IgD-negative memory B cell (primary cell): ENCODE measurements around the gene MAPKAP1. TPM values are rescaled to one million over a fixed set of nuclear protein-coding genes. Genes with fewer than 3 reads are reported as not detected.
A peak's percentile ranks its signal among the peaks of the same experiment; 100 is the strongest.

Experiments used
- H3K27ac Mint-ChIP-seq, 3 donors: one replicate each; pipeline ENCODE4 v1.8.0; 2020 to 2022; ENCODE audit warnings: mild to moderate bottlenecking in 3 of 3, mixed read lengths in 3 of 3, moderate library complexity in 1 of 3
- H3K27me3 Mint-ChIP-seq: one replicate; pipeline ENCODE4 v1.8.0; 2021; ENCODE audit warnings: mixed read lengths
- H3K36me3 Mint-ChIP-seq: one replicate; pipeline ENCODE4 v1.8.0; 2020; ENCODE audit warnings: mild to moderate bottlenecking, mixed read lengths
- H3K4me1 Mint-ChIP-seq, 3 donors: one replicate each; pipeline ENCODE4 v1.8.0; 2020 to 2022; ENCODE audit warnings: mixed read lengths in 3 of 3, mild to moderate bottlenecking in 1 of 3
- H3K4me3 Mint-ChIP-seq, 4 donors: one replicate each; pipeline ENCODE4 v1.8.0; 2020 to 2022; ENCODE audit warnings: mild to moderate bottlenecking in 4 of 4, mixed read lengths in 4 of 4, moderate library complexity in 3 of 4
- H3K9me3 Mint-ChIP-seq, 3 donors: one replicate each; pipeline ENCODE4 v1.8.0; 2020 to 2021; ENCODE audit warnings: mixed read lengths in 3 of 3, mild to moderate bottlenecking in 1 of 3
- polyA plus RNA-seq: library from polyadenylated mRNA; unstranded; fragments of 300-500 nt; fragmentation: Illumina TruSeq; gene quantifications from one replicate; pipeline ENCODE4 v1.2.3, GENCODE V29; 2021

MAPKAP1 gene
- polyA plus RNA-seq, 1 donor from 2014 or later, result 74.7 TPM

DNA sequence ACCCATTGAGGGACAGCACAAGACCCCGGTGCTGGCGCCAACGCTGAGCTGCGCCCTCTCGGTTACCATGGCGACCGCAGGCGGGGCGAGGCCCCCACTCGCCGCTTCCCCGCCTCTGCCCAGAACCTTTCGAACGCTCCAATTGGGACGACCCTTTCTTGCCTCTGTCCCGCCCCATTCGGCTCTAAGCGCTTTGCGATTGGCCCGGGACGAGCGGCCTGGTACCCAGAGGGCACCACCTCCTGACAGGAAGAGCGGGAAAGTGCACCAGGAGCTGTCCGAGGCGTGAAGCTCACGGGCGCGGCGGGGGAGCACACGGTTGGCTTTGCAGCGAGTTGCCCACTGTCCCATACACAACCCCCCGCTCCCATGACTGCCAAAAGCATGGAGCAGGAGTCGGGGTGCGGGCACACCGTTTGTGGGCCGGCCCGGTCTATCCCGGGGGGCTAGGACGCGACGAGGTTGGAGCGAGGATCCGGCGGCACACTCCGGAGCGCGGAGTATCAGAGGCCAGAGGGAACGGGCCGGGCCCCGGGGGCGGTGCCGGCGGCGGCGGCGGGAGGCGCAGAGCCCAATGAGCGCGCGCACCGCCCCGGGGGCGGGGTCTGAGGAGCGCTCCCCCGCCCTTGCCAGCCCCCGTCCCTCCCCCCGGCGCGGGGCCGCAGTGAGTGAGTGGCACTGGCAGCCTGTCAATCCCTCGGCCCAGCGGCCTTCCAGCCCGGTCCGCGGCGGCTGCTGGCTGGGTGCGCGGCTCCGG is 39.2 kb upstream of the MAPKAP1 start:
- H3K4me1 Mint-ChIP-seq, result peaks cover 11 to 25% (median 20%) of the 10 kb centered on the region in 3 donors
- H3K36me3 Mint-ChIP-seq, result peaks cover 3% of the 10 kb centered on the region
- no peaks in the 10 kb centered on the region for H3K27me3 Mint-ChIP-seq
- peak overlapping the region; percentile 95 to 100 (median 99) for H3K4me3 Mint-ChIP-seq
- H3K27ac Mint-ChIP-seq, result peak overlapping the region; percentile 94 to 100 (median 99)
- no peaks in the 10 kb centered on the region for H3K9me3 Mint-ChIP-seq

DNA sequence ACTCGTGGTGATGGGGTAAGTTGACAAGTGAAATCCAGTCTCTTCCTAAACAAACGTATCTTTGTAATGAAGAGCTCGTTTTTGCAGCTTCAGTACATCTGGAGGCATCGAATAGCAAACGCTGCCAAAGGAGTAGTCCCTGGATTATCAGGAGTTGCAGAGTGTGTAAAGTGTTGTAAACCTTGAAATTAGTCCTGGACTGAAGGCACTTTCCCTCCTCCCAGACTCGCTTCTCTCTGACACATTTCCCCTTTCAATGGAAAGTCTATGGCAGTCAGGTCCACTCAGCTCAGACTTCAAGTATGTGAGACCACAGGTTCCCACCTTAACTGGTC is 38.6 kb upstream of the MAPKAP1 start:
- Mint-ChIP-seq H3K9me3 (no peaks in the 10 kb centered on the region), H3K36me3 (peaks cover 3% of the 10 kb centered on the region), H3K27ac (peak overlapping the region; percentile 94 to 100 (median 99)), H3K4me1 (peaks cover 11 to 23% (median 18%) of the 10 kb centered on the region in 3 donors), H3K4me3 (peak overlapping the region; percentile 95 to 100 (median 99)), H3K27me3 (no peaks in the 10 kb centered on the region)

DNA sequence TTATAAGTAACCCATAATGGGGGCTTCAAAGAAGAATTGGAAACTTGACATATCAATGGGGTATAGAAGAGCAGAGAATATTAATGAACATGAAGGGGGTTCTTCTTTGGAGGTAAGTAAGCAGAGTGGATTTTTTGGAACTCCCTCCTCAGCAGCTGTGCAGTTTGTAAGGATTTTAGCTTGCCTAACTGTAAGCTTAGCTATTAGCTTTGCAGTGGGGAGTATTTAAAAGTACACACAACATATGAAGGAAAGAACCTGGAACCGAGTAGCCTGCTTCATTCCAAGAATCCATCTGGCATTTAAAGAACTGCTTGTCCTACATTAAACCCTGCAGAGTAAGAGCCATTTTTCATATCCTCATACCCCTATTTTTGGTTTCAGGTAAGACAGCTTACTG is 38.0 kb upstream of the MAPKAP1 start:
- no peaks in the 10 kb centered on the region for H3K27me3 Mint-ChIP-seq
- peak overlapping the region in 3 of 4 donors; percentile 95 to 99 (median 99) for H3K4me3 Mint-ChIP-seq
- peak overlapping the region in 2 of 3 donors; percentile 17 to 100 for H3K27ac Mint-ChIP-seq
- peaks cover 2% of the 10 kb centered on the region for H3K36me3 Mint-ChIP-seq
- no peaks in the 10 kb centered on the region for H3K9me3 Mint-ChIP-seq
- peaks cover 11 to 20% (median 16%) of the 10 kb centered on the region in 3 donors for H3K4me1 Mint-ChIP-seq

GRCh38 chr9:125744616-125745015 is 37.6 kb upstream of the MAPKAP1 start:
- peaks cover 2% of the 10 kb centered on the region for H3K36me3 Mint-ChIP-seq

GRCh38 chr9:125743682-125744428 is 36.8 kb upstream of the MAPKAP1 start:
- Mint-ChIP-seq H3K27ac (peak overlapping the region in 1 of 3 donors; percentile 40), H3K9me3 (no peaks in the 10 kb centered on the region), H3K4me1 (peaks cover 4 to 12% (median 11%) of the 10 kb centered on the region in 3 donors), H3K36me3 (peaks cover 2% of the 10 kb centered on the region), H3K27me3 (no peaks in the 10 kb centered on the region), H3K4me3 (peak overlapping the region in 1 of 4 donors; percentile 60)

More at GRCh38 chr9:125744616-125745015, 37.6 kb upstream of the MAPKAP1 start:
- H3K27ac Mint-ChIP-seq, result peak overlapping the region in 1 of 3 donors; percentile 100
- peak overlapping the region in 1 of 4 donors; percentile 99 for H3K4me3 Mint-ChIP-seq
- H3K9me3 Mint-ChIP-seq, result no peaks in the 10 kb centered on the region
- H3K4me1 Mint-ChIP-seq, result peaks cover 11 to 20% (median 16%) of the 10 kb centered on the region in 3 donors
- H3K27me3 Mint-ChIP-seq, result no peaks in the 10 kb centered on the region

DNA sequence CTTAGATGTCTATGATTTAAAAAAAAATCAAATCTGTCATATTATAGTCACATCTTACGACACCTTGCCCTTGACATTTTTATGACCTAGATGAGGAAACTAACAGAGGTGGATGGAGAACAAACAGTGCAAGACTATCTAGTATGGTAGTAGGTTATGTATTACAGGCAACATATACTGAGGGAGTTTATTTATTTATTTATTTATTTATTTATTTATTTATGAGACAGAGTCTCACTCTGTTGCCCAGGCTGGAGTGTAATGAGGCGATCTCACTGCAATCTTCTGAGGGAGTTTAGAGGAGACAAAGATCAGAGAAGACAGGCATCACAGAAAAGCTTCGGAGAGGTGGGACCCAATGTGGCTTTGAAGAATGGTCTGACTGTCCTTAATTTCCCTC is 35.6 kb upstream of the MAPKAP1 start:
- peaks cover 0 to 6% (median 6%) of the 10 kb centered on the region in 3 donors for H3K4me1 Mint-ChIP-seq
- H3K27me3 Mint-ChIP-seq, result peaks cover 1% of the 10 kb centered on the region
- no peak overlapping the region for H3K27ac Mint-ChIP-seq
- peaks cover 2% of the 10 kb centered on the region for H3K36me3 Mint-ChIP-seq
- H3K4me3 Mint-ChIP-seq, result no peak overlapping the region
- no peaks in the 10 kb centered on the region for H3K9me3 Mint-ChIP-seq

DNA sequence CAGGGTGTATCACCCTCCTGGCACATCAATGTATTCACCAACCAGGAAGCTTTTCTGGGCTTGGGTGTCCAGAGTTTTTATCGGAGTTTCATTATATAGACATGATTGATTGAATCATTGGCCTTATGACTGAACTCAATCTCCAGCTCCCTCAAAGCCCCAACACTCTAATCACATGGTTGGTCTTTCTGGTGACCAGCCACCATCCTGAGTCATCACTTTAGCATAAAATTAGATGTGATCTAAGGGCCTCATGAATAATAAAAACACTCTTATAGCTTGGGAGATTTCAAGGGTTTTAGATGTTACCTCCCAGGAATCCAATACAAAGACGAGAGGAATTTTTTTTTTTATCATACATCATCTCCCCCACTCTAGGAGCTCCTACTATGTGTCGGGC is 32.4 kb upstream of the MAPKAP1 start:
- no peaks in the 10 kb centered on the region for H3K36me3 Mint-ChIP-seq
- peaks cover 1% of the 10 kb centered on the region for H3K27me3 Mint-ChIP-seq
- no peaks in the 10 kb centered on the region for H3K4me1 Mint-ChIP-seq
- H3K4me3 Mint-ChIP-seq, result no peak overlapping the region
- H3K27ac Mint-ChIP-seq, result no peak overlapping the region
- no peaks in the 10 kb centered on the region for H3K9me3 Mint-ChIP-seq

GRCh38 chr9:125732562-125732961 is 25.6 kb upstream of the MAPKAP1 start:
- no peak overlapping the region for H3K27ac Mint-ChIP-seq
- H3K27me3 Mint-ChIP-seq, result peaks cover 3% of the 10 kb centered on the region

GRCh38 chr9:125730168-125730567 is 23.2 kb upstream of the MAPKAP1 start:
- Mint-ChIP-seq H3K4me3 (no peak overlapping the region), H3K36me3 (no peaks in the 10 kb centered on the region), H3K27ac (no peak overlapping the region), H3K27me3 (peaks cover 3% of the 10 kb centered on the region), H3K9me3 (peaks cover 0 to 2% (median 0%) of the 10 kb centered on the region in 3 donors), H3K4me1 (peaks cover 0 to 1% (median 0%) of the 10 kb centered on the region in 3 donors)

More at GRCh38 chr9:125732562-125732961, 25.6 kb upstream of the MAPKAP1 start:
- Mint-ChIP-seq H3K4me3 (no peak overlapping the region), H3K36me3 (no peaks in the 10 kb centered on the region), H3K9me3 (peaks cover 0 to 2% (median 0%) of the 10 kb centered on the region in 3 donors), H3K4me1 (peaks cover 0 to 1% (median 0%) of the 10 kb centered on the region in 3 donors)

- Mint-ChIP-seq H3K4me1 (peaks cover 0 to 1% (median 0%) of the 10 kb centered on the region in 3 donors), H3K27ac (no peak overlapping the region), H3K4me3 (no peak overlapping the region), H3K27me3 (peaks cover 2% of the 10 kb centered on the region), H3K9me3 (no peaks in the 10 kb centered on the region), H3K36me3 (no peaks in the 10 kb centered on the region)
Observed at GRCh38 chr9:125726456-125727132, 19.6 kb upstream of the MAPKAP1 start.

DNA sequence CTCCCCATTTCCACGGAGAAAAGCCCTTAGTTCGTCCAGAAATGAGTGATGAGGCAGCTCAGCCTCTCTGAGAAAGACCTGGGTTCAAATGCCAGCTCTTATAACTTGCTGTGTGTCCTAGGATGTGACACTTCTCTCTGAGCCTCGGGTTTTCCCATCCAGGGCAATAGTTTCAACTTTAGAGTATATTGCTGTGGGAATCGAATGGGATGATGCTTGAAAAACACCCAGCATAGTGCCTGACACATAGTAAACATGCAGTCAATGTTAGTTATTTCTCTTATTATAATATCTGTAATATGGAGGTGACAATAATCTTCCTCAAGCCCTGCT is 430 bp upstream of the MAPKAP1 start:
- peaks cover 3% of the 10 kb centered on the region for H3K36me3 Mint-ChIP-seq
- H3K27me3 Mint-ChIP-seq, result no peaks in the 10 kb centered on the region
- peak overlapping the region; percentile 67 to 83 (median 78) for H3K27ac Mint-ChIP-seq
- peaks cover 23 to 35% (median 30%) of the 10 kb centered on the region in 3 donors for H3K4me1 Mint-ChIP-seq
- H3K9me3 Mint-ChIP-seq, result no peaks in the 10 kb centered on the region
- H3K4me3 Mint-ChIP-seq, result peak overlapping the region; percentile 83 to 95 (median 94)

DNA sequence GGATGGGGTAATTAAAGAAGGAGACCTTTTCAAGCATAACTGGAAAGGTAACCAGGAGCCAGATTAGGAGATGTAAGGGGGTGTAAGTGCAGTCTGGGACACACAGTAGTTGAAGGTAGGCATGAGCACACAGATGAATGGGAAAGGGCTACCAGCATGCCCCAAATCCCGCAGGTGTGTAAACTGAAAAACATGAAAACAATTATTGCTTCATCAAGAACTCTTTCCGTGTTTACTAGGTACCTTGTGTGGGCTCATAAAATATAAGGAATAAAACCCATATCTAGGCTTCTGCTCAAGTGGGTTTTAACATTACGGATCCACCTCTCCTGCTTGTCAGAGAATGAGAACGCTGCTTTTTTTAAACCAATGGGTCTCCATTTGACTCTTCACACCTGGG is 1.1 kb downstream of the MAPKAP1 start:
- no peaks in the 10 kb centered on the region for H3K27me3 Mint-ChIP-seq
- H3K4me1 Mint-ChIP-seq, result peaks cover 31 to 44% (median 37%) of the 10 kb centered on the region in 3 donors
- peak overlapping the region; percentile 83 to 95 (median 94) for H3K4me3 Mint-ChIP-seq
- H3K36me3 Mint-ChIP-seq, result peaks cover 3% of the 10 kb centered on the region
- no peaks in the 10 kb centered on the region for H3K9me3 Mint-ChIP-seq
- H3K27ac Mint-ChIP-seq, result peak overlapping the region; percentile 78 to 94 (median 89)

- Mint-ChIP-seq H3K27ac (peak overlapping the region in 1 of 3 donors; percentile 3), H3K4me1 (peaks cover 44 to 55% (median 46%) of the 10 kb centered on the region in 3 donors), H3K4me3 (peak overlapping the region in 2 of 4 donors; percentile 11 to 39), H3K9me3 (no peaks in the 10 kb centered on the region), H3K36me3 (peaks cover 3% of the 10 kb centered on the region), H3K27me3 (no peaks in the 10 kb centered on the region)
Observed at GRCh38 chr9:125703662-125704061, 3.3 kb downstream of the MAPKAP1 start.

GRCh38 chr9:125701351-125701750 is 5.7 kb downstream of the MAPKAP1 start:
- Mint-ChIP-seq H3K36me3 (peaks cover 3% of the 10 kb centered on the region), H3K27ac (peak overlapping the region in 1 of 3 donors; percentile 81), H3K4me3 (peak overlapping the region in 3 of 4 donors; percentile 10 to 85 (median 24)), H3K4me1 (peaks cover 48 to 58% (median 56%) of the 10 kb centered on the region in 3 donors), H3K9me3 (no peaks in the 10 kb centered on the region), H3K27me3 (no peaks in the 10 kb centered on the region)

DNA sequence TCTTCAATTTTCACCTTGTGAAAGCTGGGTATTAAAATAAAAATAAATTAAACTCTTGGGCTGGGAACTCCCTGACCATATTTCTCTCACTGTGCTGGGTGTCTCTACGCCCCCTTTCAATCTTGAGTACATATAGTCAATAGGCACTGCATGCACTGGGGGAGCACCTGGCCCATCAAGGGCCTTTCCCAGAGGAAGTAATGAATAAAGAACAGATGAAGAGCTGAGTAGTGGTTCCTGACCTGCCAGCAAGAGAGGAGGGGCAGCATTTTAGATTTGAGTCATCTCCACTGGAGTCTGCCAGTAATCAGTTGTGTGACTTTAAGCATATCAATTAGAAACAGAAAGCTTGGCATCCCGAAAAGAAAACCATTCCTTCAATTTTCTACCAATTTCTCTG is 6.2 kb downstream of the MAPKAP1 start:
- H3K36me3 Mint-ChIP-seq, result peaks cover 3% of the 10 kb centered on the region
- peak overlapping the region in 1 of 3 donors; percentile 81 for H3K27ac Mint-ChIP-seq
- H3K27me3 Mint-ChIP-seq, result no peaks in the 10 kb centered on the region
- peak overlapping the region in 2 of 4 donors; percentile 61 to 83 for H3K4me3 Mint-ChIP-seq
- H3K4me1 Mint-ChIP-seq, result peaks cover 51 to 54% (median 53%) of the 10 kb centered on the region in 3 donors
- H3K9me3 Mint-ChIP-seq, result no peaks in the 10 kb centered on the region
